SK-N-SH treated with all-trans-retinoic acid at 6 μM for 48 hours (cell line): ENCODE data around the gene PYGM.

Experiments used
- ATAC-seq: fragments of 200-7000 bp; cut with Tn5 transposase; 3 replicates; pipeline ENCODE4 v1.9.1; 2020; ENCODE audit warnings: mild to moderate bottlenecking, moderate library complexity
- ARNTL ChIP-seq: fragments of 450-650 bp; formaldehyde crosslinking; IDR thresholded peaks from 2 replicates; pipeline ENCODE4 v1.5.0; 2020; ENCODE audit warnings: low read depth, mild to moderate bottlenecking, moderate library complexity, borderline replicate concordance
- CSDC2 ChIP-seq: fragments of 250-450 bp; sonication (Bioruptor Pico); IDR thresholded peaks from 2 replicates; pipeline ENCODE4 v1.5.0; 2020; ENCODE audit warnings: mild to moderate bottlenecking, moderate library complexity
- CSRNP3 ChIP-seq: fragments of 250-450 bp; sonication (Bioruptor Pico); IDR thresholded peaks from 2 replicates; pipeline ENCODE4 v1.5.1; 2021; ENCODE audit warnings: mild to moderate bottlenecking, moderate library complexity
- ESRRG ChIP-seq: fragments of 250-450 bp; sonication (Bioruptor Pico); IDR thresholded peaks from 2 replicates; pipeline ENCODE4 v1.6.1; 2021; ENCODE audit warnings: mild to moderate bottlenecking
- GLIS3 ChIP-seq: fragments of 250-450 bp; sonication (Bioruptor Pico); IDR thresholded peaks from 2 replicates; pipeline ENCODE4 v1.5.0; 2020; ENCODE audit warnings: mild to moderate bottlenecking, moderate library complexity
- POU6F1 ChIP-seq: fragments of 250-450 bp; sonication (Bioruptor Pico); IDR thresholded peaks from 2 replicates; pipeline ENCODE4 v1.8.0; 2021; ENCODE audit warnings: low read depth, mild to moderate bottlenecking, moderate library complexity, borderline replicate concordance
- RARB ChIP-seq: fragments of 250-450 bp; sonication (Bioruptor Pico); IDR thresholded peaks from 2 replicates; pipeline ENCODE4 v1.8.0; 2021; ENCODE audit warnings: mild to moderate bottlenecking, moderate library complexity
- SNAI2 ChIP-seq: fragments of 250-450 bp; sonication (Bioruptor Pico); IDR thresholded peaks from 2 replicates; pipeline ENCODE4 v1.5.0; 2020; ENCODE audit warnings: mild to moderate bottlenecking, moderate library complexity
- TOX ChIP-seq: fragments of 250-450 bp; sonication (Bioruptor Pico); IDR thresholded peaks from 2 replicates; pipeline ENCODE4 v1.8.0; 2021; ENCODE audit warnings: mild to moderate bottlenecking, moderate library complexity, borderline replicate concordance
- TSHZ2 ChIP-seq: fragments of 250-450 bp; sonication (Bioruptor Pico); IDR thresholded peaks from 2 replicates; pipeline ENCODE4 v1.5.0; 2020; ENCODE audit warnings: mild to moderate bottlenecking, moderate library complexity
- ZFP30 ChIP-seq: fragments of 450-650 bp; formaldehyde crosslinking; IDR thresholded peaks from 2 replicates; pipeline ENCODE4 v1.5.0; 2022; ENCODE audit warnings: mild to moderate bottlenecking, moderate library complexity
- ZNF565 ChIP-seq: fragments of 450-650 bp; formaldehyde crosslinking; conservative IDR thresholded peaks from 2 replicates; pipeline ENCODE4 v1.5.0; 2020; ENCODE audit warnings: low read depth, mild to moderate bottlenecking, moderate library complexity
- ZNF70 ChIP-seq: fragments of 450-650 bp; formaldehyde crosslinking; IDR thresholded peaks from 2 replicates; pipeline ENCODE4 v1.5.0; 2020; ENCODE audit warnings: mild to moderate bottlenecking, moderate library complexity

Gene PYGM

GRCh38 chr11:64757549-64758329 lies 2.0 kb downstream of the PYGM start:
- no peak for ATAC-seq
- TF ChIP-seq ESRRG (no peak), CSDC2 (CRISPR knock-in tag) (no peak), ARNTL (CRISPR knock-in tag) (no peak), CSRNP3 (CRISPR knock-in tag) (no peak), ZNF565 (CRISPR knock-in tag) (no peak), POU6F1 (CRISPR knock-in tag) (no peak)

- no peak for ATAC-seq
- TF ChIP-seq GLIS3 (CRISPR knock-in tag) (no peak), CSDC2 (CRISPR knock-in tag) (no peak), CSRNP3 (CRISPR knock-in tag) (no peak), ARNTL (CRISPR knock-in tag) (no peak)
Measured at GRCh38 chr11:64755681-64756361, 4.0 kb downstream of the PYGM start.

GRCh38 chr11:64754919-64755662 lies 4.7 kb downstream of the PYGM start:
- ATAC-seq, result no peak

GRCh38 chr11:64754124-64754918 lies 5.5 kb downstream of the PYGM start:
- TF ChIP-seq SNAI2 (CRISPR knock-in tag) (no peak), CSDC2 (CRISPR knock-in tag) (no peak), CSRNP3 (CRISPR knock-in tag) (no peak), RARB (CRISPR knock-in tag) (no peak), ZFP30 (CRISPR knock-in tag) (no peak), ZNF565 (CRISPR knock-in tag) (no peak), ZNF70 (CRISPR knock-in tag) (no peak)
- no peak for ATAC-seq

More at GRCh38 chr11:64754919-64755662, 4.7 kb downstream of the PYGM start:
- TF ChIP-seq RARB (CRISPR knock-in tag) (no peak), ZNF70 (CRISPR knock-in tag) (no peak), TSHZ2 (CRISPR knock-in tag) (no peak), ZFP30 (CRISPR knock-in tag) (no peak), TOX (CRISPR knock-in tag) (no peak)
- TF ChIP-seq, all 23 proteins: peak for 0
